DOHH2 (cell line): ENCODE data around the gene SPOCK1.

Experiments
- H3F3A ChIP-seq: fragments of 200-600 bp; sonication (generic), shearing (Covaris generic); 2 replicates; pipeline ENCODE4 v1.6.0; 2016; ENCODE audit warnings: antibody characterized with exemption, mild to moderate bottlenecking; ENCODE audit not compliant: control insufficient read depth, insufficient read depth
- H3K27ac ChIP-seq: fragments of 200-600 bp; sonication (generic); 2 replicates; pipeline ENCODE4 v1.5.1; 2014; ENCODE audit warnings: low read depth, mild to moderate bottlenecking, low read length, moderate library complexity
- H3K27me3 ChIP-seq: fragments of 200-600 bp; sonication (generic); 2 replicates; pipeline ENCODE4 v1.6.1; 2014; ENCODE audit warnings: mild to moderate bottlenecking, low read length, mixed read lengths; ENCODE audit not compliant: control insufficient read depth
- H3K36me3 ChIP-seq: fragments of 200-600 bp; sonication (generic); 2 replicates; pipeline ENCODE4 v1.6.1; 2014; ENCODE audit warnings: mild to moderate bottlenecking, low read length, moderate library complexity, mixed read lengths; ENCODE audit not compliant: control insufficient read depth
- H3K4me1 ChIP-seq: fragments of 200-600 bp; sonication (generic); 2 replicates; pipeline ENCODE4 v1.6.1; 2014; ENCODE audit warnings: mild to moderate bottlenecking, low read length, mixed read lengths; ENCODE audit not compliant: control insufficient read depth
- H3K4me2 ChIP-seq: fragments of 200-600 bp; sonication (generic); 2 replicates; pipeline ENCODE4 v1.6.0; 2014; ENCODE audit warnings: mild to moderate bottlenecking, low read length, moderate library complexity
- H3K4me3 ChIP-seq: fragments of 200-600 bp; sonication (generic); 2 replicates; pipeline ENCODE4 v1.5.1; 2014; ENCODE audit warnings: mild to moderate bottlenecking, low read length, mixed read lengths
- H3K79me2 ChIP-seq: fragments of 200-600 bp; sonication (generic); 2 replicates; pipeline ENCODE4 v1.6.1; 2014; ENCODE audit warnings: mild to moderate bottlenecking, low read length, mixed read lengths; ENCODE audit not compliant: control insufficient read depth
- H3K9me2 ChIP-seq: fragments of 200-600 bp; sonication (generic); replicated peaks from 2 replicates; pipeline ENCODE4 v1.6.1; 2014; ENCODE audit warnings: mild to moderate bottlenecking, low read length, mixed read lengths; ENCODE audit not compliant: control insufficient read depth
- H3K9me3 ChIP-seq: fragments of 200-600 bp; sonication (generic); 2 replicates; pipeline ENCODE4 v1.6.1; 2014; ENCODE audit warnings: antibody characterized with exemption, low read length, mixed read lengths; ENCODE audit not compliant: control insufficient read depth, insufficient read depth
- H4K20me1 ChIP-seq: fragments of 200-600 bp; sonication (generic); 2 replicates; pipeline ENCODE4 v1.6.0; 2014; ENCODE audit warnings: low read depth, mild to moderate bottlenecking, antibody characterized with exemption, low read length, moderate library complexity; ENCODE audit not compliant: control insufficient read depth, insufficient read depth
- EZH2phosphoT487 ChIP-seq: fragments of 200-600 bp; sonication (generic); IDR thresholded peaks from 2 replicates; pipeline ENCODE4 v1.6.1; 2017; ENCODE audit warnings: borderline replicate concordance, mild to moderate bottlenecking, antibody characterized with exemption, low read length, moderate library complexity, mixed read lengths
- TF ChIP-seq, protein P1 (sequence below): fragments of 200-600 bp; sonication (generic); IDR thresholded peaks from one replicate; pipeline ENCODE4 v1.5.1; 2014; ENCODE audit warnings: antibody characterized with exemption, mild to moderate bottlenecking, low read depth, low read length; ENCODE audit not compliant: poor library complexity, severe bottlenecking

Gene SPOCK1

DNA sequence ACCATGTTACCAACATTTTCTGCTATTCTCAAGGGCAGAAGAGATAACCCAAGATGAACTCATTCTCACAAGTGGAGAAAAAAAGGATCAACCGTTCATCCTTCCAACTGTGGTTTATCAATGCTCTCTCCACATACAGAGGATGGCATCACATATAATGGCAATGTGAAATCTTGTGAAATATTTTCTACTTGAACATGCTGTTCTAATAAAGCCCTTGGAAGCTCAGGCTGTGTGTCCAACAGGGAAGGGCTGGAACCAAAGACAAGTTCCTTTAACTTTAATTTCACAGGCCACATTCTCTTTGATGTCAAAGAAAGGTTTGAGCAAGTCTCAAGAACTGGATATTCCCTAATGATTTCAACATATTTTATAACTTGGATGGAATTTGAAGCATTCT is 230.5 kb downstream of the SPOCK1 start:
- no peak for TF ChIP-seq EZH2phosphoT487
- TF ChIP-seq, protein P1, sequence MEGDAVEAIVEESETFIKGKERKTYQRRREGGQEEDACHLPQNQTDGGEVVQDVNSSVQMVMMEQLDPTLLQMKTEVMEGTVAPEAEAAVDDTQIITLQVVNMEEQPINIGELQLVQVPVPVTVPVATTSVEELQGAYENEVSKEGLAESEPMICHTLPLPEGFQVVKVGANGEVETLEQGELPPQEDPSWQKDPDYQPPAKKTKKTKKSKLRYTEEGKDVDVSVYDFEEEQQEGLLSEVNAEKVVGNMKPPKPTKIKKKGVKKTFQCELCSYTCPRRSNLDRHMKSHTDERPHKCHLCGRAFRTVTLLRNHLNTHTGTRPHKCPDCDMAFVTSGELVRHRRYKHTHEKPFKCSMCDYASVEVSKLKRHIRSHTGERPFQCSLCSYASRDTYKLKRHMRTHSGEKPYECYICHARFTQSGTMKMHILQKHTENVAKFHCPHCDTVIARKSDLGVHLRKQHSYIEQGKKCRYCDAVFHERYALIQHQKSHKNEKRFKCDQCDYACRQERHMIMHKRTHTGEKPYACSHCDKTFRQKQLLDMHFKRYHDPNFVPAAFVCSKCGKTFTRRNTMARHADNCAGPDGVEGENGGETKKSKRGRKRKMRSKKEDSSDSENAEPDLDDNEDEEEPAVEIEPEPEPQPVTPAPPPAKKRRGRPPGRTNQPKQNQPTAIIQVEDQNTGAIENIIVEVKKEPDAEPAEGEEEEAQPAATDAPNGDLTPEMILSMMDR, result no peak
- no peaks in the 10 kb centered on the region for H3K36me3 ChIP-seq
- H3K9me2 ChIP-seq, result no peaks in the 10 kb centered on the region

DNA sequence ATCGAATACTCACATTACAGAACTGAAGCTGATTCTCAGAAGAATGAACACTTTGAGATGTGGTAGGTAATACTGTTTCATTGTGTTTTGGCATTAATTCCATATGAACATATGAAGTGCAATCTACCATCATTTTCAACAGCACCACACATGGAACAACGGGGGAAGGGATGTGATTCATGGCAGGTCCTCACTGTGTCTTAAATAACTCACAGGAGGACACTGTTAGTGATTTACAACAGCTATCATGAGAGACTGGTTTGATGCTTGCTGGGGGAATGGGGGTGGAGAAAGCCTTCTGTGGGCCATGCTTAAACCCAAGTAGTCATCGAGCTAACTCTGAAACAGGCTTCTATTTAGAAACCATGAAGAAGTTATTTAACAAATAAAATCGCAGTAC is 232.9 kb downstream of the SPOCK1 start:
- H3K36me3 ChIP-seq, result no peaks in the 10 kb centered on the region
- H3K79me2 ChIP-seq, result no peaks in the 10 kb centered on the region
- H3K27me3 ChIP-seq, result peaks cover 16% of the 10 kb centered on the region
- H3F3A ChIP-seq, result no peaks in the 10 kb centered on the region
- no peak for TF ChIP-seq EZH2phosphoT487
- TF ChIP-seq, protein P1, result no peak
- no peak overlapping the region for H3K4me2 ChIP-seq
- H4K20me1 ChIP-seq, result no peaks in the 10 kb centered on the region
- H3K4me1 ChIP-seq, result no peaks in the 10 kb centered on the region
- H3K4me3 ChIP-seq, result no peak overlapping the region
- no peaks in the 10 kb centered on the region for H3K9me3 ChIP-seq
- no peak overlapping the region for H3K27ac ChIP-seq
- H3K9me2 ChIP-seq, result no peaks in the 10 kb centered on the region

More for the DNA sequence above, 230.5 kb downstream of the SPOCK1 start:
- H3K27me3 ChIP-seq, result peaks cover 8% of the 10 kb centered on the region; the same call in 1 of the 2 replicates
- no peaks in the 10 kb centered on the region for H3F3A ChIP-seq
- no peaks in the 10 kb centered on the region for H3K4me1 ChIP-seq
- no peak overlapping the region for H3K4me3 ChIP-seq
- H3K9me3 ChIP-seq, result no peaks in the 10 kb centered on the region
- H3K27ac ChIP-seq, result no peak overlapping the region
- H4K20me1 ChIP-seq, result no peaks in the 10 kb centered on the region
- H3K4me2 ChIP-seq, result no peak overlapping the region
- no peaks in the 10 kb centered on the region for H3K79me2 ChIP-seq

DNA sequence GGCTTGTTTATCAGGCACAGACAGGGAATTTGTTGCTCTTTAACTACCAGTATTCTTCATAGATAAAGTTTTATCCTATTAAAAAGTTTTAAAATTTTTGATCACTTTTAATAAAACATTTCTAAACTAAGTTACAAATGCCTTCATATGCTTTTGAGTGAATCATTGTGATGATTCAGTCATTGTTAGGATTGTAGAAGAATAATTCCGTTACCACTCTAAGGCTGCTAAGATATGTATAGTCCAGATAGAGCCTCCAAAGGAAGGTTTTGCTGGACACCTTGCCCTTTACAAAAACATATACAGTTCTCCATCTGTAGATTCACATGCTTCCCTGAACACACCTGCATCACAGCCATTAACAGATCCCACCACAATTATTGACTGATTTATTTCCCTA is 233.7 kb downstream of the SPOCK1 start:
- H3K36me3 ChIP-seq, result no peaks in the 10 kb centered on the region
- H3K4me2 ChIP-seq, result no peak overlapping the region
- no peaks in the 10 kb centered on the region for H3K9me2 ChIP-seq
- no peak overlapping the region for H3K27ac ChIP-seq
- peaks cover 18% of the 10 kb centered on the region for H3K27me3 ChIP-seq
- H3F3A ChIP-seq, result no peaks in the 10 kb centered on the region
- H3K4me3 ChIP-seq, result no peak overlapping the region
- H3K4me1 ChIP-seq, result no peaks in the 10 kb centered on the region
- TF ChIP-seq, protein P1, result no peak
- TF ChIP-seq EZH2phosphoT487, result no peak
- no peaks in the 10 kb centered on the region for H3K9me3 ChIP-seq
- no peaks in the 10 kb centered on the region for H3K79me2 ChIP-seq
- H4K20me1 ChIP-seq, result no peaks in the 10 kb centered on the region
